HCT116 (cell line): ENCODE data around the gene C17orf67.

Source experiments
- CEBPB ChIP-seq: IDR thresholded peaks from 2 replicates; pipeline ENCODE4 v1.6.1; 2012; ENCODE audit warnings: low read depth
- EGR1 ChIP-seq: IDR thresholded peaks from 2 replicates; pipeline ENCODE4 v1.6.1; 2012; ENCODE audit warnings: low read depth
- EZH2phosphoT487 ChIP-seq: fragments of 200-600 bp; IDR thresholded peaks from 2 replicates; pipeline ENCODE4 v1.6.1; 2018; ENCODE audit warnings: antibody characterized with exemption, borderline replicate concordance
- POLR2A ChIP-seq: IDR thresholded peaks from 2 replicates; pipeline ENCODE4 v1.7.0; 2011; ENCODE audit warnings: borderline replicate concordance; ENCODE audit not compliant: insufficient read depth, insufficient read length; ENCODE audit errors: extremely low read depth
- POLR2AphosphoS5 ChIP-seq: IDR thresholded peaks from 2 replicates; pipeline ENCODE4 v1.6.1; 2011; ENCODE audit warnings: mild to moderate bottlenecking, low read depth, low read length, moderate library complexity
- RAD21 ChIP-seq: IDR thresholded peaks from 2 replicates; pipeline ENCODE4 v1.6.1; 2012; ENCODE audit warnings: low read depth, mild to moderate bottlenecking
- SP1 ChIP-seq: IDR thresholded peaks from 2 replicates; pipeline ENCODE4 v1.6.1; 2012; ENCODE audit warnings: low read depth
- SRF ChIP-seq: IDR thresholded peaks from 2 replicates; pipeline ENCODE4 v1.6.1; 2012; ENCODE audit warnings: low read depth
- ZNF274 ChIP-seq: fragments of 200-500 bp; sonication (Bioruptor generic); IDR thresholded peaks from 2 replicates; pipeline ENCODE4 v1.6.1; 2014; ENCODE audit warnings: mild to moderate bottlenecking, low read depth, low read length, inconsistent platforms
- TF ChIP-seq, protein P1 (sequence below), 3 experiments: fragments of 200-600 bp in 1 of 3; sonication (generic) in 1 of 3; IDR thresholded peaks in 2 of 3; conservative IDR thresholded peaks in 1 of 3; 2 replicates each; pipeline ENCODE4 v1.5.1; 2012 to 2017; ENCODE audit warnings: low read depth in 2 of 3, low read length in 2 of 3, antibody characterized with exemption in 1 of 3, borderline replicate concordance in 1 of 3, control low read depth in 1 of 3, mild to moderate bottlenecking in 1 of 3, mixed read lengths in 1 of 3, mixed run types in 1 of 3, moderate library complexity in 1 of 3; ENCODE audit not compliant: insufficient read depth in 1 of 3
- TF ChIP-seq, protein P2 (sequence below): IDR thresholded peaks from 2 replicates; pipeline ENCODE4 v1.6.1; 2012
- TF ChIP-seq, protein P3 (sequence below): IDR thresholded peaks from 2 replicates; pipeline ENCODE4 v1.6.1; 2012; ENCODE audit warnings: low read depth

DNA sequence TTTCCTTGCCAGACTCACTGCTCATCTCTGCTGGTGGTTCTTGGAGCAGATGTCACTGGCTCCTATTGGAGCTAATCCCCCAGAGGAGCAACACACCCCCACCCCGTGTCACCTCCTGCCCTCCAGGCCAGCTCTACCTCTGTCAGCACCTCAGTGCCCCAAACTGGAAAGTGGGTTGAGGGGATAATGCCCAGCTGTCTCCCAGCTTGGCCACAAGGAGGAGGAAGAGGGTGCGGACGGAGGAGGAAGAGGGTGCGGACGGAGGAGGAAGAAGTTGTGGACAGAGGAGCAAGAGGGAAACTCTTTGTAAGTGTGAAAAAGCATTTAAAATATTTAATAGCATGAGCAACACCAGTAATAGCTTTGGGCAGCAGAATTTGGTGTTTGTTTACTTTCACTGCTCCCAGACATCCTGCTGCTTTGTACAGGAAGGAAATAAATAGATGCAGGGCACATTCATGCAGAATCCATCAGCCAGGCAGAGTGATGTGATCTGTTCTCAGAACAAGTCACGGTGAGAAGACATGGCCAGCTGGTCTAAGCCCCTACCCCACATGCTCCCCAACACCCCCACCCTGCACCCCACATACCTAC lies 82.5 kb downstream of the C17orf67 start:
- TF ChIP-seq, protein P1, sequence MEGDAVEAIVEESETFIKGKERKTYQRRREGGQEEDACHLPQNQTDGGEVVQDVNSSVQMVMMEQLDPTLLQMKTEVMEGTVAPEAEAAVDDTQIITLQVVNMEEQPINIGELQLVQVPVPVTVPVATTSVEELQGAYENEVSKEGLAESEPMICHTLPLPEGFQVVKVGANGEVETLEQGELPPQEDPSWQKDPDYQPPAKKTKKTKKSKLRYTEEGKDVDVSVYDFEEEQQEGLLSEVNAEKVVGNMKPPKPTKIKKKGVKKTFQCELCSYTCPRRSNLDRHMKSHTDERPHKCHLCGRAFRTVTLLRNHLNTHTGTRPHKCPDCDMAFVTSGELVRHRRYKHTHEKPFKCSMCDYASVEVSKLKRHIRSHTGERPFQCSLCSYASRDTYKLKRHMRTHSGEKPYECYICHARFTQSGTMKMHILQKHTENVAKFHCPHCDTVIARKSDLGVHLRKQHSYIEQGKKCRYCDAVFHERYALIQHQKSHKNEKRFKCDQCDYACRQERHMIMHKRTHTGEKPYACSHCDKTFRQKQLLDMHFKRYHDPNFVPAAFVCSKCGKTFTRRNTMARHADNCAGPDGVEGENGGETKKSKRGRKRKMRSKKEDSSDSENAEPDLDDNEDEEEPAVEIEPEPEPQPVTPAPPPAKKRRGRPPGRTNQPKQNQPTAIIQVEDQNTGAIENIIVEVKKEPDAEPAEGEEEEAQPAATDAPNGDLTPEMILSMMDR (IDR thresholded peaks at IDR 0.05 in 2 of 3, conservative IDR thresholded peaks at IDR 0.05 in 1 of 3; ENCODE audit: borderline replicate concordance in 1 of 3, insufficient read depth in 1 of 3, low read depth in 2 of 3, low read length in 2 of 3), result peak in 2 of 3 experiments; percentile 18 to 31; a peak in 2 of 6 replicates
- TF ChIP-seq POLR2AphosphoS5 (no peak), POLR2A (no peak), CEBPB (no peak), EGR1 (no peak), SP1 (no peak), ZNF274 (no peak), SRF (no peak), EZH2phosphoT487 (no peak), RAD21 (no peak)
- TF ChIP-seq, protein P2, sequence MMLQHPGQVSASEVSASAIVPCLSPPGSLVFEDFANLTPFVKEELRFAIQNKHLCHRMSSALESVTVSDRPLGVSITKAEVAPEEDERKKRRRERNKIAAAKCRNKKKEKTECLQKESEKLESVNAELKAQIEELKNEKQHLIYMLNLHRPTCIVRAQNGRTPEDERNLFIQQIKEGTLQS, result no peak
- TF ChIP-seq, protein P3, sequence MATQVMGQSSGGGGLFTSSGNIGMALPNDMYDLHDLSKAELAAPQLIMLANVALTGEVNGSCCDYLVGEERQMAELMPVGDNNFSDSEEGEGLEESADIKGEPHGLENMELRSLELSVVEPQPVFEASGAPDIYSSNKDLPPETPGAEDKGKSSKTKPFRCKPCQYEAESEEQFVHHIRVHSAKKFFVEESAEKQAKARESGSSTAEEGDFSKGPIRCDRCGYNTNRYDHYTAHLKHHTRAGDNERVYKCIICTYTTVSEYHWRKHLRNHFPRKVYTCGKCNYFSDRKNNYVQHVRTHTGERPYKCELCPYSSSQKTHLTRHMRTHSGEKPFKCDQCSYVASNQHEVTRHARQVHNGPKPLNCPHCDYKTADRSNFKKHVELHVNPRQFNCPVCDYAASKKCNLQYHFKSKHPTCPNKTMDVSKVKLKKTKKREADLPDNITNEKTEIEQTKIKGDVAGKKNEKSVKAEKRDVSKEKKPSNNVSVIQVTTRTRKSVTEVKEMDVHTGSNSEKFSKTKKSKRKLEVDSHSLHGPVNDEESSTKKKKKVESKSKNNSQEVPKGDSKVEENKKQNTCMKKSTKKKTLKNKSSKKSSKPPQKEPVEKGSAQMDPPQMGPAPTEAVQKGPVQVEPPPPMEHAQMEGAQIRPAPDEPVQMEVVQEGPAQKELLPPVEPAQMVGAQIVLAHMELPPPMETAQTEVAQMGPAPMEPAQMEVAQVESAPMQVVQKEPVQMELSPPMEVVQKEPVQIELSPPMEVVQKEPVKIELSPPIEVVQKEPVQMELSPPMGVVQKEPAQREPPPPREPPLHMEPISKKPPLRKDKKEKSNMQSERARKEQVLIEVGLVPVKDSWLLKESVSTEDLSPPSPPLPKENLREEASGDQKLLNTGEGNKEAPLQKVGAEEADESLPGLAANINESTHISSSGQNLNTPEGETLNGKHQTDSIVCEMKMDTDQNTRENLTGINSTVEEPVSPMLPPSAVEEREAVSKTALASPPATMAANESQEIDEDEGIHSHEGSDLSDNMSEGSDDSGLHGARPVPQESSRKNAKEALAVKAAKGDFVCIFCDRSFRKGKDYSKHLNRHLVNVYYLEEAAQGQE, result no peak
